Measurements from ENCODE around the gene MROH8.

MROH8 gene

GRCh38 chr20:37198932-37199660, 19.7 kb upstream of the MROH8 start:
- DNase-seq (ENCODE audit: low spot score): no peak

- no peak for DNase-seq (ENCODE audit: low spot score)
Measured at GRCh38 chr20:37194621-37195417, 15.5 kb upstream of the MROH8 start.

DNA sequence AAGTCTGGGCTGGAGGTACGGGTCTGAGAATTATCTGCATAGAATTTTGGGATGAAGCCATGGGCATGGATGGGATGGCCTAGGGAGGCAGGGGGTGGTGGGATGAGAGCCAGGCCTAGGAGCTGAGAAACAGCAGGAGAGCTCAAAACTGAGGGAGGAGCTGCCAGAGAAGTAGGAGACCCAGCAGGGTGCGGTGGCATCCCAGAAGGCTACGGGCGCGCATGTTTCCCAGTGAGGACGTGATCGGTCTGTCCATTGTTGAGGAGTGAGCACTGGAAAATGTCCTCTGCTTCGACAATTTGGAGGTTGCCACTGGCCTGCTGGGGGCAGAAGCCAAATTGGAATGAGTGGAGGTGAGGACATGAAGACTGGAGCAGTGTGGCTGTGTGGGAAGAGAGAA, 14.5 kb upstream of the MROH8 start:
- DNase-seq (ENCODE audit: low spot score): no peak

DNA sequence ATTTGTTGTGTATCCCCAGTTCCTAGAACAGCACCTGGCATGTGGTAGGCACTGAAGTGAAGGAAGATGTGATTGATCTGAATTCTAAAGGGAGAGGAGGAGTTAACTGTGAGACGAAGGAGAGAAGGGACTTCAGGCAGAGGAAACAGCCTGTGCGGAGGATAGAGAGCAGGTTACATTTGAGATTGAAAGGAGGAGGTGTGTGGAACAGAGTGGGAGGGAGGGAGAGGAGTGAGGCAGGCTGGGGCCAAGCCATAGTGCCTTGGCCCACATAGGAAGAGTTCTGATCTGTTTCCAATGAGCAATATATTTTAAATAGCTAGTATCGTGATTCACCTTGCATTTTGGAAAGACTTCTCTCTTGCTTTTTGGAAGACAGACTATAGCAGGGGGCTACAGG, 13.9 kb upstream of the MROH8 start:
- no peak for DNase-seq (ENCODE audit: low spot score)

DNA sequence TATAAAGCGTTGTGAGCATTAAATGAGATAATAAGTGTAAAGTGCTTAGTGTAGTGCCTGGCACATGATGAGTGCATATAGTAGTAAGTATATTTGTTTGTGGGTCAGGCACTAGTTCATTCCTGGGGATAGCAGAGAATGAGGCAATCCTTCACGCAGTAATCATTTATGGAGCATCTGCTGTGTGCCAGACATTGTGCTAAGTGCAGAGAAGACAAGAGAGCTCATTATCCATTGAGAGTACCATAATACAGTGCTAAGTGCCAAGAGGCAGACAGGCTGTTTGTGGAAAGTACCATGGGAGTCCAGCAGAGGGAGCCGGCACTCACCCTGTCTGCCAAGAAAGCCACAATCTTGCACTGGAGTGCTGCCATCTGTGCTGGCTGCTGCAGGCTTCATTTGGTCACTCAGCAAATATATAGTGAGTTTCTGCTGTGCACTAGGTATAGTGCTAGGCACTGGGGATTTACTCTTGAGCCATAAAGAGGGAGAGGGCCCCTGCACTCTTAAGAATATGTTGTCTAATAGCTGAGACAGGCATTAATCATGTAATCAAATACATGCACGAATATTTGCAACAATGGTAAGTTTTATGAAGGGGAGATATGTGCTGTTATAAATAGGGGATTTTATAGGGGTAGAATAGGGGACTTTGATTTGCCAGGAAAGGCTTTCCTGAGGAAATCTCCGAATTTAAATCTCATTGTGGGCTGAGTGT, 12.9 kb upstream of the MROH8 start:
- peak; percentile 91 for DNase-seq (ENCODE audit: low spot score)

DNA sequence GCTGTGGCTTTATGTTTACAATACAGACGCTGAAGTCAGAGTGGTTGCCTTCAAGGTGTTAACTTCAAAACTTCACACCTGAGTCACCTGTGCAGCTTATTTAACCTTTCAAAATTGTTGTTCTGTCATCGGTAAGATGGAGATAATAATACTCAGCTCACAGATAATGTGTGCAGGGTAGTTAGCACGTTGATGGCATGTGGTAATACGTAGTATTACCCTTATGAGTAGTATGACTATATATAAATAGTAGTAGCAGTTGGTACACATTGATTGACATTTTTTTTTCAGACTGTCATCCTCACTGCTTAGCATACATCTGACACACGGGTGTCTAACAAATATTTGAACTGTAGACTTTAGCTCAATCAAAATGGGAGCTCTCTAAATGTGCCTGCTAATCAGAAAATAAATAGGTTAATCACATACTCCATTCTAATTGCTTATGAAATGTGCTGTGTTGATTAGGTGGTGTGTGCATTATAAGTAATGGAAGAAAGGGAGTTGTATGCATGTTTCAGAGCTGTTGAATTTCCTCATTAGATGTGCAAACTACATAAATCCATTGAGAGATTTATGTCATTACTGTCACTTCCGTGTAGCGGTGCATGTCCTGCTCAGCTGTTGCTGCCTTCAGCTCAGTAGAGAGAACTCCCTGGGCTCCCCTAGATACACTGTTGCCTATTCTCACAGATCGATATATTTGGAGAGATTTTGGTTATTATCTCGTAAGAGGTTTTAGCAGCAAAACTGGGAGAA, 11.2 kb upstream of the MROH8 start:
- DNase-seq (ENCODE audit: low spot score): no peak

- no peak for DNase-seq (ENCODE audit: low spot score)
Measured at GRCh38 chr20:37189416-37190016, 10.2 kb upstream of the MROH8 start.

DNA sequence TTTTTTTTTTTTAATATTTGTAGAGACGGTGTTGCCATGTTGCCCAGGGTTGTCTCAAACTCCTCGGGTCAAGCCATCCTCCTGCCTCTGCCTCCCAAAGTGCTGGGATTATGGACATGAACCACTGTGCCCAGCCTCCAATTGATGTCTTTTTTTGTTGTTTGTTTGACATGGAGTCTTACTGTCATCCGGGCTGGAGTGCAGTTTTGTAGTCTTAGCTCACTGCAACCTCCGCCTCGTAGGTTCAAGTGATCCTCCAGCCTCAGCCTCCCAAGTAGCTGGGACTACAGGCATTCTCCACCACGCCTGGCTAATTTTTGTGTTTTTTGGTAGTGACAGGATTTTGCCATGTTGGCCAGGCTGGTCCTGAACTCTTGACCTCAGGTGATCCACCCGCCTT, 9.4 kb upstream of the MROH8 start:
- DNase-seq (ENCODE audit: low spot score): no peak

GRCh38 chr20:37185686-37186085, 6.3 kb upstream of the MROH8 start:
- no peak for DNase-seq (ENCODE audit: low spot score)

DNA sequence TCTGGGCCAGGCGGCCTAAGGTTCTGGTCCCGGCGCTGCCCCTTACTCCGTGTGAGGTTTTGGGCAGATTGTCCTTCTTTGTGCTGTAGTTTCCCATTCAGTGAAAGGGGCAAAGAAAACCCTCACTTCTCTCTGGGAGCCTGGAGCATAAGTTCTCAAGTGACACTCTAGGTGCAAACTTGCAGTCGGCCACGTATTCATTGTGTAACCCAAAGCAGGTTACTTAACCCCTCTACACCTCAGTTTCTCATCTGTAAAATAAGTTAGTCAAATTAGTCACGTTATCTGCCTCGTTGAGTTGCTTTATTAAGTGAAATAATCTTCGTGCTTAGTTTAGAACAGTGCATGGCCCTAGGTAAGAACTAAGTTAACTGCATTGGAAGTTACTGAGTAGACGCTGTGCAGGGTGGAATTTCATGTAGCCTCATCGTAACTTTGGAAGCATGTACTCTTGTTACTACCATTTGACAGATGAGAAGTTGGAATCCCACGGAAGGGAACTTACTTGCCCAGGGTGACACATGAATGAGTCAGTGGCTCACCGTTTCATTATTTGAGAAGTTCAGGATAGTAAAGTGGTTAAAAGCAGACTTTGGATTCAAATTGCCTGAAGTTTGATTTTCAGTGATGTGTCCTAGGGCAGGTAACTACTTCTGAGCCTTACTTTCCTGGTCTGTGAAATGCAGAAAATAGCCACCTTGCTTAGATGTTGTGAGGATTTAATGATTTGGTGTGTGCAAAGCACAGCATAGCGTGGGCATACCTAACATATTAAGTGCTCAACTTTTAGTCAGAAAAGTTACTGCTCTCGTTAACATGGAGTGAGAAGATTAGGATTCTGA, 556 bp upstream of the MROH8 start:
- DNase-seq (ENCODE audit: low spot score): peak; percentile 26

- DNase-seq (ENCODE audit: low spot score): no peak
Measured at GRCh38 chr20:37172836-37173235, 6.5 kb downstream of the MROH8 start.

- no peak for DNase-seq (ENCODE audit: low spot score)
Measured at GRCh38 chr20:37166867-37167266, 12.5 kb downstream of the MROH8 start.

- DNase-seq (ENCODE audit: low spot score): no peak
Measured at GRCh38 chr20:37165031-37165430, 14.3 kb downstream of the MROH8 start.

DNA sequence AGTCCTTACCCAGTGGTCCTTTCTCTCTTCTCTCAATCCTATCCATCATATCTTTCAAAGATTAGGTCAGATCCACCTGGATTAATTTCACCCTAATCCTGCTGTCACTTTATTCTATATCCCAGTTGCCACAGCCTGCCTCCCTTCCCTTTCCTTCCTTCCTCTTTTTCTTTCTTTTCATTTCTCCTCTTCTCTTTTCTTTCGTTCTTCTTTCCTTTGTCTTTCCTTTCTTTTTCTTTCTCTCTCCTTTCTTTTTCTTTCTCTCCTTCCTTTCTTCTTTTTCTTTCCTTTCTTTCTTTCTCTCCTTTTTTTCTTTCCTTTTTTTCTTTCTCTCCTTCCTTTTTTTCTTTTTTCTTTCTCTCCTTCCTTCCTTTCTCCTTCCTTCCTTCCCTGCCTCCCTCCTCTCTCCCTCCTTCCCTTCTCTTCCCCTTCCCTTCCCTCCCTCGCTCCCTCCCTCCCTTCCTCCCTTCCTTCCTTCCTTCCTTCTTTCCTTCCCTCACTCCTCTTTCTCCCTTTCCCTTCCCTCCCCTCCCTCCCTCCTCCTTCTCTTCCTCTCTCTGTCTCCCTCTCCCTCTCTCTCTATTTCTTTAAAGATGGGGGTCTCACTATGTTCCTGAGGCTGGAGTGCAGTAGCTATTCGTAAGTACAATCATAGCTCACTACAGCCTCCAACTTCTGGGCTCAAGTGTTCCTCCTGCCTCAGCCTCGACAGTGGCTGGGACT, 15.4 kb downstream of the MROH8 start:
- no peak for DNase-seq (ENCODE audit: low spot score)

DNA sequence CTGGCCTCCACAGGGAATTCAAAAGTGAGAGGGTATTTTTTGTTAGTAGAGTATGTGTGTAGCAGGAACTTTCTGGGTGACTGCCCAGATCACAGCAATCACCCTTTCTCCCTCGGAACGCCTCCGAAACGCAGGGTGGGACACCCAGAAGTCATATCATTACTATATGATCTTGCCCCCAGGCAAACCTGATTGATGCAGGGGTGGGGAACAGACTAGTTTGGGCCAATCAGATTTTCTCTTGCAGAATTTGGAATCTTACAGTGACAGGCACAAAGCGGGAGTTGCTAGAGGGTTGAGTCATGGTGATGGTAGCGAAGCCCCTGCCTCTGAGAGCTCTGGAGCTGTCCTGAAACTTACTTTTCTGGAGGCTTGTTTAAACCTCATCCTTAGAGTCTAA, 16.7 kb downstream of the MROH8 start:
- DNase-seq (ENCODE audit: low spot score): no peak

DNA sequence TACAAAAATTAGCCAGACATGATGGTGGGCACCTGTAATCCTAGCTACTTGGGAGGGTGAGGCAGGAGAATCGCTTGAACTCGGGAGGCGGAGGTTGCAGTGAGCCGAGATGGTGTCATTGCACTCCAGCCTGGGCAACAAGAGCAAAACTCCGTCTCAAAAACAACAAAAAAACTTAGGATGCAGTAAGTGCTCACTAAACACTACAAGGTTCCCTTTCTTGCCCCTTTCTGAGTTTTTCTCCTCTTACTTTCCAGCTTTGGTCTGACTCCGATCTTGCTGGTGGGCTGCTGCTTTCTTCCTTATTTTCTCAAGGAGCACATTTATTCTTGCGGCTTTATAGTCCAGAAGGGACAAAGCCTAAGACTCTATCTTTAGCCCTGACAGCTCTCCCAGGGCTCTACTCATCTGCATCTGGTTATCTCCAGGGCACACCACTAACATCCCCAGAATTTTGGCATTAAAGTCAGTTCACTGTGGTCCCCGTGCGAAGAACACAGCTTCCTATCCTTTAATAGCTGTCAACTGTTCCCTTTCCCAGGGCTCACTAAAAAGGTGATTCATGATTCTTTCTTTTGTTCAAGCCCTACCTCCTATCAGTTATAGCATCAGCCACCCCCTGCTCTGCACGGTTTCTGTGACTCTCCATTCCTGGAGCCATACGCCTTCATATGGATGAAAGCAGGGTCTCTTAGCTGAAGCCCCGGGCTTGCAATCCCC, 17.4 kb downstream of the MROH8 start:
- peak; percentile 6 for DNase-seq (ENCODE audit: low spot score)

GRCh38 chr20:37160683-37161082, 18.7 kb downstream of the MROH8 start:
- no peak for DNase-seq (ENCODE audit: low spot score)

GRCh38 chr20:37158248-37158647, 21.1 kb downstream of the MROH8 start:
- DNase-seq (ENCODE audit: low spot score): no peak

DNA sequence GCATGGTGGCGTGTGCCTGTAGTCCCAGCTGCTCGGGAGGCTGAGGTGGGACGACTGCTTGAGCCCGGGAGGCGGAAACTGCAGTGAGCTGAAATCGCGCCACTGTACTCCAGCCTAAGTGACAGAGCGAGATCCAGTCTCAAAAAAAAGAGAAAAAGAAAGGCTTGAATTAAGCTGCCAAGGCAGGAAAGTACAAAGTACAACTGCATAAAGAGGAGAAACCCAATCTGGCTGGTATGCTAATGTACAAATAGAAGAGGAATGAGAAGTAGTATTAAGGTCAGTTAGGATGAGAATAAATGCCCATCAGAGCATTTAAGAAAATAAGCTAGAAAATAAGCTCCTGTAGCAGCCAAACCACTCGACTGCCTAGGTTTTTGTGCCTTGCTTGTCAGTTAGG, 23.4 kb downstream of the MROH8 start:
- DNase-seq (ENCODE audit: low spot score): no peak

Data from GM03348 (cell line).